Midbrain (tissue), 1 donor: ENCODE data around the gene PACSIN2.
"Not testable (repeated sequence)": the region's sequence is repeated elsewhere in the genome, so short reads cannot be mapped to it uniquely, and the experiment has no call there.

ENCODE experiments used
- DNase-seq: peaks from one replicate; lab custom pipeline; 2025; lab: John Stamatoyannopoulos, UW

The PACSIN2 gene

DNA sequence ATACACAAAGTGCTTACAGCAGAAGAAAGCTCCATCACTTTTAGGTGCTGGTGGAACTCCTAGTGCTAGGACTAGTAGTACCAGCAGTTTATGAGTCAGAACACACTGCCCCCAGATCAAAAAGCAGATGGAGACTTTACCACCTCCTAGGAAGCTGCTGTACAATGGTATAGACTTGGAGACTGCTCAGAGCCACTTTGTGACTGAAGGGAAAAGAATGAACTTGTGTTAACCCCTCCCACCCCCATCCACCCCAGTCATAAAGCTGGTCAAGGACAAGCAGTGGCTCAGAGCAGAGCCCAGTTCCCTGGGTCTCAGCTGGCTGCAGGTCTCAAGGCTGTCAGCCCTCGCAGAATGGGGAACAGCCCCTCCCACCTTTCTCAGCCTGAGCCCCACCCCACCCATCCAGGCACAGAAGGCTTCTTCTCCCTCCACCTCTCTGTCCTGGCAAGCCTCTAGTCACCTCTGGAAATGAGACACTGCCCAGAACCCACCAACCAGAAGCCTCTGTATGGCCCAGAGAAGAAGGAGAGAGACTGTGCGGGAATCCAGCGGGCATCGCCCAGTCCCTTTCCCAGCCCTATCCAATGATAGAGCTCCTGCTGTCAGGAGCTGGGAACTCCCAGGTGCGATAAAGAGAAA is 23.8 kb downstream of the PACSIN2 start:
- no peak for DNase-seq

DNA sequence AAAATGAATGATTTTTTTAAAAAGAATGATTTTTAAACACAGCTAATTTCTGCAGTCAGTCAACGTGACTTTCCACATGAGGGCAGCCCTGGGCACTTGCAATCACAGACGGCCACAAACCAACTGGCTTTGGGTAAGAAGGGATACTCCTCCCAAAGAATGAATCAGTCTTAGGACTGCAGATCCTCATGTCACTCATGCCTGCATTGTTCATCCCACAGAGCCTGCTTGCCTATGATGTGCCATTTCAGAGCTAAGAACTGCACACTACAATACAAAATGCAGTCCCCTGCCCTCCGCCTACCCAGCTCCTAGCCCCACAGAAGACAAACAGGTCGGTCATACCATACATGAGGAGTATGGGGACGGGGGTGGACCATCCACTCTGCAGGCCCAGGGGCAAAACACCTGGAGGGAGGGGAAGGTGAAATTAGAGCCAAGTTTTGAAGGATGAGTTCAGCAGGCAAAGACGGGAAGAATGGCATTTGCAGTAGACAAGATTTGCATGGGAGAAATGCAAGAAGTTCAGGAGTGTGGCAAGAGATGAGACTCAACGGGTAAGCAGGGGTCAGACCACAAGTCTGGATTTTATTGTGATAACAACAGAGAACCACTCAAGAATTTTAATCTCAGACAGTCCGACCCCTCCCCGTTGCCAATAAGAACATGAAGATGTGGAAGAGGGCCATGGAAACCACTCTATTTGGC is 24.7 kb downstream of the PACSIN2 start:
- DNase-seq: no peak

DNA sequence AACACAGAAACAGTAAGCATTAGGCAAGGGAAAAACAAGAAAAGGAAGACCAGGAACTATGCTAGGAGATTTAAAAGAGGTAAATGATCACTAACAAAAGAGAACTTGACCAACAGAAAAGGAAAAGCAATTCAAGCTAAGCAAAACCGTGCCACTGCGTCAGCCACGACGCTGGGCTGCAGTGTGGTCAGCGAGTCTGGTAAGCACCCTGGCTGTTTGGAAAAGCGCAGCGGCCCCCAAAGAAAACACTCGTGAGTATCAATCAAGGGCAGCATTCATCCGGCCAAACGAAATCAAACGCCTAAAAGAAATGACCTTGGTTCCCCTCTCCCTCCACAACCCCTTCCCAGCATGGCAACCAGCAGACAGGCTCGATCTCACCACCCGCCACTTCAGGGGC is 28.8 kb downstream of the PACSIN2 start:
- no peak for DNase-seq

DNA sequence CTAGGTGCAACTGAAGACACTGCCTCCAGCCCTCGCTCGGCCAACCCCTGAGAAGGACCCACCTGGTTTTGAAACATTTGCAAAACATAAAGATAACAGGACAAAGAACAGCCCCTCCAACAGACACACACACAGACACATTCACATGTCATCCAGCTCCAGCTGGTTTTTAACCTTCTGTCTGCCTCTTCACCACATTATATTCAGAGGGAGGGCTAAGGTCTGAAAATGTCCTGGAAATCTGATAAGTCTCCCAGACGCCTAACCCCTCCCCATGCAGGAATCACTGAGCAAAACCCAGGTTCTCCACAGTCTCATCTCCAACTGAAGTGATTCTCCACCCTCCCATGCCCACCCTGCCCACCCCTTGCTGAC is 29.4 kb downstream of the PACSIN2 start:
- DNase-seq: no peak

DNA sequence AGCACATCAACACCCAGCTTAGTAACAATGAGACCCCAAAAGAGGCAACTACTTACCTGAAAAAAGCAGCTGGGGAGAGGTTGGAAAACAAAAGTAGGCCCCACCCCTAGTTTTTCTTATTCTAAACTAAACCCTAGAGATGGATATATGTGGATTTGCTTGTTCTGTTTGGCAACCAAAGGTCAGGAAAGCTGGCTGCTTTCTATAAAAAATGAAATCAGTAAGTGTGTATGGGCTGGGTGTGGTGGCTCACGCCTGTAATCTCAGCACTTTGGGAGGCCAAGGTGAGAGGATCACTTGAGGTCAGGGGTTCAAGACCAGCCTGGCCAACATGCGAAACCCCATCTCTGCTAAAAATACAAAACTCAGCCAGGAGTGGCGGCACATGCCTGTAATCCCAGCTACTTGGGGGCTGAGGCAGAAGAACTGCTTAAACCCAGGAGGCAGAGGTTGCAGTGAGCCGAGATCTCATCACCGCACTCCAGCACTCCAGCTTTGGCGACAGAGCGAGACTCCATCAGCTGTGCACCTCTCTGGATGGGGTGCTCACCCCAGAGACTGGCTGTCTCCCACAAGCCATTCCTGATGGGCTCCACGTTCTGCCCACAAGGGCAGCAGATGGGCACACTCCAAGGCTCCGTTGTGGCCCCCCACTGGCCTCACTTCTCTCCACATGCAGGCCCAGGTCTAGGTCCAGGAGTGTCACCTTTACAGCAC is 30.0 kb downstream of the PACSIN2 start:
- no peak for DNase-seq

DNA sequence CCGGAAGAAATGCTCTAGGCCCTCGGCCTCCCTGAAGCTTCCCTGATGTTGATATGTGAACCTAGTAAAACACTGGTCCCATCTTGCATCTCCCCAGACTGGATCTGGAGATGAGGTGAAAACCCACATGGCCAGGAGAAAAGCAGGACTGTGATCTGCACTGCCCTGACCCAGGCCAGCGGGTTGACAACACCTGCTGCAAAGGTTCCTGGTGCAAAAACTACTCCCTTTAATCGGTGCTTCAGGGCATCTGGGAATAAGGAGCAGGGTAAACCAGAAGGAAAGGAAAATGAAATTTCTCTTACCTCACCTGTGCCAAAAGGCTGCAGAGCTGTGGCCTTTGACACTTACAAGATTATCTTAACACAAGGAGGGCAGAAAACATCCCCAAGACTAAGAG is 30.6 kb downstream of the PACSIN2 start:
- no peak for DNase-seq

DNA sequence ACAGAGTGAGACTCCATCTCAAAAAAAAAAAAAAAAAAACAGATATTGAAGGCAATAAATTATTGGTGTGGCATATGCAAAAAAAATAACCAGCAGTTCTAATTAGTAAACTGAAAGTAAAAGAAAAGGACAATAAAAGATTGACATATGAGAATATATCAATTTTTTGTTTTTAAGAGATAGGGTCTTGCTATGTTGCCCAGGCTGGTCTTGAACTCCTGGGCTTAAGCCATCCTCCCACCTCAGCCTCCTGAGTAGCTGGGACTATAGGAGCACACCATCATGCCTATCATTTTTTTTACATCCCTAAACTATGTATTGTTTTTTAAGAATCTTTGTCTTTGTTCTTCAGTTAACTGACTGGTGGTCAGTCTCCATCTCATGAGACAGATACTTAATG is 31.5 kb downstream of the PACSIN2 start:
- DNase-seq: no peak

DNA sequence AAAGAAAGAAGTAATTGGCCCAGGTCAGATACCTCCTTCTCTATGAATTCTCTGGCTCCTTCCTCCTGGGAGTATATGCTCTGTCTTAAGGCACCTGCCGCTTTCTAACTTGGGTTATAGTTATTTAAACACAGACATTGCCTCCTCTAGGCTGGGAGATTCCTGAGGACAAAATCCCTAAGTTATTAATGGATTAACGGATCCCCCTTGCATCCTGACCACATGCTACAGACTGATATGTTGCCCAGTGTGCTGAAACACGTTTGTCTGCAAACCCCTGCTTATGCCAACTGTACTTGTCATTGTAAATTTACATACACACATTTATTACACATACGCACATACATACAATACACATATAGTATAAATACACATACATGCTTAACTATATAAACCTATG is 35.3 kb downstream of the PACSIN2 start:
- DNase-seq: no peak

DNA sequence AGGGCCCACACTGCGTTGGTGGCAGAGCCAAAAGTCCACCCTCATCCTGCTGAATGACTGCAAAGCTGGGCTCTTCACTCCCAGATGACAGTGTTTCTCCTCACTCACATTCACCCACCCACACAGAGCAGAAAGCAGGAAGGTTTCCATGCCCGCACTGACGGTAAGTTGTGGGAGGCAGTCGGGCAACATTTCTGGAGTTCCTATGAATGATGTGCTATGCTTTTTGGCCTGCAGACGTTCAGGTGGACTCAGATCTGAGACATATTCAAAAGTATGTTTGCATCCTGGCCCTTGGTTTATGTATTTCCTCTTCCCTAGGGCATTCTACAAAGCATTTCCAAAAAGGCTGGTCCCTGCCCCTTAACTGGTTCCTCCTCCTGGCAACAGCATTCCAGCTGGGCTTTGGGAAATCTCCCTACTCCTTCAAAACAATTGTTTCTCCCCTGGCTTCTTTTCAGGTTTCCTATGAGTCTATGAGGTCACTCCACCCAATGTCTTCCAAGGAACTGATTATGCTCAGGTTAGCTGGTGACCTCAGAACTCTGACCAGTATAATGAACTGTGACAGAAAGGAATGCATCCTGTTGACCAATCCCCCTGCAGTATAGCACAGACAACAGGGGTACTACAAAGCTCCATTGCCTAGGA is 36.4 kb downstream of the PACSIN2 start:
- no peak for DNase-seq

DNA sequence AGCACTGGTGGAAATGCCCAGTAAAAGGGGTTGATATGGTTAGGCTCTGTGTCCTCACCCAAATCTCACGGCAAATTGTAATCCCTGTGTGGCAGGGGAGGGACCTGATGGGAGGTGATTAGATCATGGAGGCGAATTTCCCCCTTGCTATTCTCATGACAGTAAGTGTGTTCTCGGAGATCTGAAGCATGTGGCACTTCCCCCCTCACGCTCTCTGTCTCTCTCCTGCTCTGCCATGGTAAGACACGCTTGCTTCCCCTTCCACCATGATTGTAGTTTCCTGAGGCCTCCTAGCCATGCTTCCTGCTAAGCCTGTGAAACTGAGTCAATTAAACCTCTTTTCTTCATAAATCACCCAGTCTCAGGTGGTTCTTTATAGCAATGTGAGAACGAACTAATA is 37.4 kb downstream of the PACSIN2 start:
- DNase-seq: no peak

DNA sequence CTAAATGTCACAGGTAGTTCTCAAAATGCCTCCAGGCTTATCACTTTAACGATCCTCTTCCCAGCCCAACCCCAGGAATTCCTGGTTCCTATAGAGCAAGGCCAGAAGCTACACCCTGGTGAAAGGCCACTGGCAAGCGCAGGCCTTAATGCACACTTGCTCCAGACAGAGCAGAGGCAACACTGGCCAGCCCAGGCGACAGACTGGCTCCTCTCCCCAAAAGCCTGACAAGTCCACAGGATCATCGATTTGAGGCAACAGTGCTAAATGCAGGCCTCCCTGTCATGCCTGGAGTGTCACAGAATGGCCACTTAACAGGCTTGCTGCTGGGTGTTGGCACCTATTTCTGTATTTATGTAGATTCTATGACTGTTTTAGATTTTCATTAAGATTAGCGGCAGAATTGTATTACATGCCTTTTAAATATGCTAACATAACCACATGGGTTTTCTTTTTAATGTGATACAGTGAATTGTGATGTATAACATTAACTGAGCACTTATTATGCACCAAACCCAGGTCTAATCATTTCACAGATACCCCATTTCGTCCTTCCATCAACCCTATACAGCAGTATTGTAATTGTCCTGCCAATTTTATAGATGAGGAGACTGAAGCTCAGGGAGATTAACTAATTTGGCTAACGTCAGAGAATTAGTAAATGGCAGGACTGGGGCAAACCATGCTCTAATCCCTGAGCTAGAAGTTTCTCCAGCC is 38.6 kb downstream of the PACSIN2 start:
- no peak for DNase-seq

DNA sequence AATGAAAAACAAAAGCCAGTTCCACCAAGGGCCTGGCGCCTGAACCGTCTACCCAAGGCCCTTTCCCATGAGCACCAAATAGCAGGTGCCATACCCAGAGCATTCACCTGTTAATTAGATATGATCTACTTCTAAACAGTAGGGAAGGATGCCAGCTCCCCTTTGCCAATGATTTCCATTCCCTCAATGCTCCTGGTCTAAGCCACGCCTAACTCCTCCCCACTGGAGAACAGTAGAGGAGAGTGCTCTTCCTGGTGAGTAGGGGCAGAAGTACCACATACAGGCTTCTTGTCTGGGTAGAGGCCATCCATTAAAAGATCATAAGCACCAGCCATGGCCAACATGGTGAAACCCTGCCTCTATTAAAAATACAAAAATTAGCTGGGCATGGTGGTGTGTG is 40.7 kb downstream of the PACSIN2 start:
- no peak for DNase-seq

DNA sequence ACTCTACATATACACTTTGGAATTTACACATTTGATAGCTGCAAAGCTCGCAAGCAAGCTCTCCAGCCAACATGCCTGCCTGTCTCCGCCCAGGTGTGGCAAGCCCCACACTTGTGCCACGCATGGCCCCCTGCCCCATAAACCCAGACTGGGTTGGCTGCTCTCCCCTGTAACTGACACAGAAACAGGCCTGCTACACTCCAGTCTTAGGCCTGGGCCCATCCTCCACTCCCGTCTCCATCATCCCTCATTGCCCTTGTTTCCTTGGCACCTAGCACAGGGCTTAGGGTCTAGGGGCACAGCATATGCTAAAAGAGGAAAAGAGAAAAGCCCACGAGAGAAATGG is 41.4 kb downstream of the PACSIN2 start:
- no peak for DNase-seq

DNA sequence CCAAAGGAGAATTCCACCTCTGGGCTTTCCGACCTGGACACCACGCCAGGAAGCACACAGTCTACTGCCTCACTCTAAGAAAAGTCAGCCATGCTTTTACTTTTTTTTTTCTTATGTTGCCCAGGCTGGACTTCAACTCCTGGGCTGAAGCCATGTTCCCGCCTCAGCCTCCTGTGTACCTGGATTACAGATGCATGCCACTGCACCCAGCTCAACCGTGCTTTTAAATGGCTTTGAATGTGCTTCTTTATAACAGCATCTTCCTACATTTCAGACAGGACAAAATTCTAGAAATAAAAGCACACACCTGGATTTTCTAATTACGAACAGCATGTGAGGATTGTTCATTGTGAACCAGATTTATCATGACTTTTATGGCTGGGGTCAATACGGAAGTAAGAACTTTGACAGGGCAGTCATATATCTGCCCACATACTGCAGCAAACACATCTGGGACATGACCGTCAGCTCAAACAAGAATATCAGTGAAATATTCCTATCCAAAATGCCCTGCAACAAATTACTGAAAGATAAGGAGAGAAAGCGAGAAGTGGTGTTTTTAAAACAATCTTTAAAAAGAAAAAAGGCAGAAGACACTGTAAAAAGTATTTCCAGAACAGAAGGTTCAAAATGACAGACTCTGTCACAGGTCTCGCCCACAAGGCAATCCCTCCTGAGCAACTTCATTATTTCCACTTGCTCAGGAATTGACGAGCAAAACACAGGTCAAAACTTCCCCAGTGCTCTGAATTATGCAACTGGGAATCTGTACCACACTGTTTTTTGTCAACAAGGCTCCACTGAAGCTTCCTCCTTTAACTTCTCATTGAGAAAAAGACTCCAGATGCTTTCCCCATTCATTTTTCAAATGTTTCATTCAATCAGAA is 42.1 kb downstream of the PACSIN2 start:
- no peak for DNase-seq

DNA sequence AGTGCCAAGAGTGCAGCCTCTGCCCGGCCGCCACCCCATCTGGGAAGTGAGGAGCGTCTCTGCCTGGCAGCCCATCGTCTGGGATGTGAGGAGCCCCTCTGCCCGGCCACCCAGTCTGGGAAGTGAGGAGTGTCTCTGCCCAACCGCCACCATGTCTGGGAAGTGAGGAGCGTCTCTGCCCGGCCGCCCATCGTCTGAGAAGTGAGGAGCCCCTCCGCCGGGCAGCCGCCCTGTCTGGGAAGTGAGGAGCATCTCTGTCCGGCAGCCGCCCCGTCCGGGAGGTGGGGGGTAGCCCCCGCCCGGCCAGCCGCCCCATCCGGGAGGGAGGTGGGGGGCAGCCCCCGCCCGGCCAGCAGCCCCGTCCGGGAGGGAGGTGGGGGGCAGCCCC is 43.5 kb downstream of the PACSIN2 start:
- not testable (repeated sequence) for DNase-seq

DNA sequence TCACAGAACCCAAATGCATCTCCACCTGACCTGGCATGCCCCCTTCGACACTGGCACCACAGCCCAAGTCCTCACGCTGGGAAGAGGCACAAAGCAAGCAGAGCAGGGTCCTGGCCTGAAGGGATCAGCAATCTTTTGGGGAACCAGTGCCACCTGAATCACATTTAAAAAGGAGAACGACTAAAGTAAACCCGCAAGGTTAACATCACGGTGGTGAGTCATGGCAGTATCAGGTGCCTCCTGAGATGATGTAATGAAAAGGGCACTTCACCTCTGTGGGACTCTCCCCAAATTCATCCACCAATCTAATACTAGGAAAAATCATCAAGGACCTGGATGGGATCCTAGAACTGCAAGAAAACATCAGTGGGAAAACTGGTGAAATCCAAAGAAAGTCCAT is 44.9 kb downstream of the PACSIN2 start:
- DNase-seq: no peak

DNA sequence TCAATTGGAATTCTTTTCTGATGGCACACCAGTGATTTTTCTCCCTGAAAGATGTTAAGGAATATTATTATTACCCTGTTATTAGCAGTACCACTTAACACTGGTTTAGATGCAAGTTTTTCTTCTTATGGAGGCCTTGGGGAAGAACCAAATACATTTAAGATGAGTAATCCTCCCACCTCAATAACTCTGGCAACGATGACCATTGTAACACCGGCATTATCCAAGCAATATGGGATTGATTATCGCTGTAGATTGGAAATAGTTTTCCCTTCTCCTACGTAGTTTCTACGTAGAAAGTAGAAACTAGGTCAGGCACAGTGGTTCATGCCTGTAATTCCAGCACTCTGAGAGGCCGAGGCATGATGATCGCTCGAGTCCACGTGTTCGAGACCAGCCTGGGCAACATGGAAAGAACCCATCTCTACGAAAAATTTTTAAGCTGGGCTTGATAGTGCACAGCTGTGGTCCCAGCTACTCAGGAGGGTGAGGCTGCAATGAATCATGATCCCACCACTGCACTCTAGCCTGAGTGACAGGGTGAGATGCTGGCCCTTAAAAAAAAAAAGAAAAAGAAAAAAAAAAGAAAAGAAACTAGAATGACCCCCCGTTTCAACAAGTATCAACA is 45.5 kb downstream of the PACSIN2 start:
- no peak for DNase-seq

DNA sequence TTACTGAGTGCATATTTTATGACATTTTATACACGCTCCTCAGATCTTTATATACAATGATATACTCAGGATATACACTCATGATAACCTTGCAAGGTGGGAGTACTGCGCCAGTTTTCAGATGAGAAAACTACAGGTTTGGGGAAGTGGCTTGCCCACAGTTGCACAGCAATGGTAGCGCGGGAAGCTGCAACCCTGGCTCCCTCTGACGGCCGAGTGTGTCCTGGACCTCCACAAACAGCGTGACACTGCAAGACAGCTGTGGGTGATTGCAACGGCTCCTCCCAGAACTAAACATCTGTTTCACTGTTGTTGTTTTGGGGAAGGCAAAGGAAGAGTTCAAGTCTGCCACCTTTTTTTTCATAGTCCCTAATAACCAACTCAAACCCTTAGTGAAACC is 47.0 kb downstream of the PACSIN2 start:
- peak; percentile 11 for DNase-seq

DNA sequence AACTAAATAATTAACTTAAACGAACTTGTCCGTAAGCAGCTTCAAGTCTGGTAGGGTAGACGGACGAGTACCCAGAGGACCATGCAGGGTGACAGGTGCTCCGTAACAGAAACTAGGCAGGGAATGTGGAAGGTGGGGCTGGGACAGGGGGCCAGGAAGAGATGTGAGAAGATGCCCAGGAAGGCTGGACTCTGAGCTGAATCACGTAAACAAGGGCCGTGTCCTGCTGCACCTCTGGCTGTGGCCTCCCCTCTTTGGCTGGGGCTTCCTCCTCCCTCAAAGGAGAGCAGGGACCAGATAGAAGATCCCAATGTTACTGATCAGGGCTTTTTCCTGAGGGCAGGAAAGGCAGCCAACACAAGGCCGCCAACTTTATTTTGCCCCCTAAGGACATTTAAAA is 47.9 kb downstream of the PACSIN2 start:
- no peak for DNase-seq

DNA sequence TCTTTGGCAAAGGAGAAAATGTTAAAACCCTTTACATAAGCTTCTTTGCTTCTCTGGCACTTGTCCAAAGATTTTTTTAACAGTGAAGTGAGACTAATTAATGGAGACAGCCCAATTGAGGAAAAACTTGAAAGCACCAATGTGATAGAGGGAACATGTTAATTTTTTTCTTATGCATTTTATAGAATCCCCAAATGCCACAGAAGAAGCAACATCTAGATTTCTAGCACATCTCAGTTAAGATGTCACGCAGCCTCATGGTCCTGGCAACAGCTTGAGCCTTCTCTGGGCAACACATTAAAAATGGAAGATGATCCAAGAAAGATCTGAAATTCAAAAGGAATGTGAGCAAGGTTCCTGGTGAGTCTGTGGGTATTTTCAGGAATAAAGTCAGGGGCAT is 48.5 kb downstream of the PACSIN2 start:
- no peak for DNase-seq
